GM08714 (cell line): ENCODE data around the gene FRMD6.

Source experiments
- H3K4me3 ChIP-seq: fragments of 200-500 bp; sonication (Bioruptor generic); 2 replicates; pipeline ENCODE4 v1.5.1; 2014; ENCODE audit warnings: mild to moderate bottlenecking, low read length, inconsistent platforms
- ZNF274 ChIP-seq: IDR thresholded peaks from 2 replicates; pipeline ENCODE4 v1.6.1; 2012; ENCODE audit warnings: mild to moderate bottlenecking, low read depth, low read length

FRMD6 gene

GRCh38 chr14:51668870-51669269 lies 17.2 kb downstream of the FRMD6 start:
- no peak overlapping the region for H3K4me3 ChIP-seq
- TF ChIP-seq ZNF274: no peak

GRCh38 chr14:51674294-51675002 lies 22.7 kb downstream of the FRMD6 start:
- H3K4me3 ChIP-seq: no peak overlapping the region

GRCh38 chr14:51676549-51676948 lies 24.8 kb downstream of the FRMD6 start:
- no peak overlapping the region for H3K4me3 ChIP-seq
- TF ChIP-seq ZNF274: no peak

More at GRCh38 chr14:51674294-51675002, 22.7 kb downstream of the FRMD6 start:
- no peak for TF ChIP-seq ZNF274

- H3K4me3 ChIP-seq: no peak overlapping the region
- TF ChIP-seq ZNF274: no peak
Observed at GRCh38 chr14:51677266-51677665, 25.6 kb downstream of the FRMD6 start.

GRCh38 chr14:51677738-51678137 lies 26.0 kb downstream of the FRMD6 start:
- H3K4me3 ChIP-seq: no peak overlapping the region
- no peak for TF ChIP-seq ZNF274

- no peak overlapping the region for H3K4me3 ChIP-seq
- TF ChIP-seq ZNF274: no peak
Observed at GRCh38 chr14:51680031-51680430, 28.3 kb downstream of the FRMD6 start.

- no peak overlapping the region for H3K4me3 ChIP-seq
- TF ChIP-seq ZNF274: no peak
Observed at GRCh38 chr14:51681411-51681810, 29.7 kb downstream of the FRMD6 start.

GRCh38 chr14:51682411-51682810 lies 30.7 kb downstream of the FRMD6 start:
- no peak for TF ChIP-seq ZNF274
- H3K4me3 ChIP-seq: no peak overlapping the region

GRCh38 chr14:51684760-51685159 lies 33.0 kb downstream of the FRMD6 start:
- no peak for TF ChIP-seq ZNF274
- no peak overlapping the region for H3K4me3 ChIP-seq

GRCh38 chr14:51691176-51691575 lies 39.5 kb downstream of the FRMD6 start:
- H3K4me3 ChIP-seq: no peak overlapping the region
- TF ChIP-seq ZNF274: no peak

- no peak for TF ChIP-seq ZNF274
- H3K4me3 ChIP-seq: no peak overlapping the region
Observed at GRCh38 chr14:51692646-51693045, 40.9 kb downstream of the FRMD6 start.

- no peak for TF ChIP-seq ZNF274
- H3K4me3 ChIP-seq: no peak overlapping the region
Observed at GRCh38 chr14:51697848-51698247, 46.1 kb downstream of the FRMD6 start.

- no peak for TF ChIP-seq ZNF274
- H3K4me3 ChIP-seq: no peak overlapping the region
Observed at GRCh38 chr14:51701951-51702350, 50.2 kb downstream of the FRMD6 start.

GRCh38 chr14:51703787-51704186 lies 52.1 kb downstream of the FRMD6 start:
- H3K4me3 ChIP-seq: no peak overlapping the region
- TF ChIP-seq ZNF274: no peak

GRCh38 chr14:51704545-51704944 lies 52.8 kb downstream of the FRMD6 start:
- no peak for TF ChIP-seq ZNF274
- H3K4me3 ChIP-seq: no peak overlapping the region

- no peak for TF ChIP-seq ZNF274
- H3K4me3 ChIP-seq: no peak overlapping the region
Observed at GRCh38 chr14:51707327-51707726, 55.6 kb downstream of the FRMD6 start.
